ENCODE results near the gene PCF11. TPM values are rescaled to one million over a fixed set of nuclear protein-coding genes. Genes with fewer than 3 reads are reported as not detected.
A peak's percentile ranks its signal among the peaks of the same experiment; 100 is the strongest.

PCF11 gene
- total and polyA plus RNA-seq, 2 of the 13 experiments (the other 11 are each of a cell fraction or from before 2014, with no cell fraction given), result 40.3 to 47.7 TPM

DNA sequence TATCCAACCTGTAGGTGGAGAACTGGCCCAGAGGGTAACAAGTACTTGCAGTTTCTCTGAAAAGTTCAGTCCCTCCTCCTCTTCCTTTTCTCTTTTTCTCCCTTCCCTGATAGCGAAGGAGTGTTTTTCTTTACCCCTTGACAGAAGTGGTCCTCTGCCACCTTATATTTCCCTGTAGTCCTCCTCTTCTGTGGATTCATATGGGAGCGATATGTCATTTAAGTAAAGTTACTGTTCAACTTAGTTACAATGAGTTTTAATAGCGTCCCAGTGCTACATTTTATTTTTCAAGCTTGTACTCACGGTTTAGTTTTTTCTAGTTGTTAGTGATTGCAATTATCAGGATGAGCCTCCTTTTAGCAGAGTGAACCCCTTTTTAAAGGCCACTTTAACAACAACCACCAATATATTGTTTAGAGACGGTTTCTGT is 1.4 kb downstream of the PCF11 start:
- H3K4me3 ChIP-seq (replicated peaks in 1 of 3; ENCODE audit: insufficient read depth in 1 of 3, low read depth in 2 of 3, low read length in 3 of 3), result peak overlapping the region; percentile 79 to 100 (median 93)
- WGBS (ENCODE audit: low lambda C conversion rate), result 0% methylated on average over 5 of the region's 5 CpGs
- in situ Hi-C loops (cut with HindIII; ENCODE audit: extremely low pct_ligation_motif_present, low pct_unique_long_range_greater_than_20kb), result loop anchor here (5.0 kb wide), 1 partner anchor 71 kb away; no protein-coding TSS in a partner anchor
- FAIRE-seq, result no peak
- H2AFZ ChIP-seq (ENCODE audit: low read length), result no peak overlapping the region
- no peak for ATAC-seq
- no TSS peak for BruUV-seq (replicated peaks)
- POLR2A ChIA-PET, result interaction anchor here (1.4 to 2.3 kb wide), 4 partner anchors 35 to 66 kb away, joined by 3 to 12 read pairs (median 11); partner anchors contain the start of gene ANKRD42
- TF ChIP-seq ZNF605 (CRISPR knock-in tag; IDR thresholded peaks at IDR 0.05), result no peak
- no peak for TF ChIP-seq ZNF678 (CRISPR knock-in tag; IDR thresholded peaks at IDR 0.05)
- TF ChIP-seq, protein P1, sequence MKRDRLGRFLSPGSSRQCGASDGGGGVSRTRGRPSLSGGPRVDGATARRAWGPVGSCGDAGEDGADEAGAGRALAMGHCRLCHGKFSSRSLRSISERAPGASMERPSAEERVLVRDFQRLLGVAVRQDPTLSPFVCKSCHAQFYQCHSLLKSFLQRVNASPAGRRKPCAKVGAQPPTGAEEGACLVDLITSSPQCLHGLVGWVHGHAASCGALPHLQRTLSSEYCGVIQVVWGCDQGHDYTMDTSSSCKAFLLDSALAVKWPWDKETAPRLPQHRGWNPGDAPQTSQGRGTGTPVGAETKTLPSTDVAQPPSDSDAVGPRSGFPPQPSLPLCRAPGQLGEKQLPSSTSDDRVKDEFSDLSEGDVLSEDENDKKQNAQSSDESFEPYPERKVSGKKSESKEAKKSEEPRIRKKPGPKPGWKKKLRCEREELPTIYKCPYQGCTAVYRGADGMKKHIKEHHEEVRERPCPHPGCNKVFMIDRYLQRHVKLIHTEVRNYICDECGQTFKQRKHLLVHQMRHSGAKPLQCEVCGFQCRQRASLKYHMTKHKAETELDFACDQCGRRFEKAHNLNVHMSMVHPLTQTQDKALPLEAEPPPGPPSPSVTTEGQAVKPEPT (CRISPR knock-in tag; IDR thresholded peaks at IDR 0.05; ENCODE audit: low read depth), result no peak
- no peak for TF ChIP-seq ZNF501 (CRISPR knock-in tag; IDR thresholded peaks at IDR 0.05)
- TF ChIP-seq, protein P2, sequence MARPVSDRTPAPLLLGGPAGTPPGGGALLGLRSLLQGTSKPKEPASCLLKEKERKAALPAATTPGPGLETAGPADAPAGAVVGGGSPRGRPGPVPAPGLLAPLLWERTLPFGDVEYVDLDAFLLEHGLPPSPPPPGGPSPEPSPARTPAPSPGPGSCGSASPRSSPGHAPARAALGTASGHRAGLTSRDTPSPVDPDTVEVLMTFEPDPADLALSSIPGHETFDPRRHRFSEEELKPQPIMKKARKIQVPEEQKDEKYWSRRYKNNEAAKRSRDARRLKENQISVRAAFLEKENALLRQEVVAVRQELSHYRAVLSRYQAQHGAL (CRISPR knock-in tag; IDR thresholded peaks at IDR 0.05; ENCODE audit: not compliant biosample characterization), result no peak
- no peak for TF ChIP-seq MZF1 (CRISPR knock-in tag; IDR thresholded peaks at IDR 0.05; ENCODE audit: borderline replicate concordance)
- TF ChIP-seq MLLT10 (CRISPR knock-in tag; IDR thresholded peaks at IDR 0.05), result no peak
- TF ChIP-seq ZNF10 (CRISPR knock-in tag; IDR thresholded peaks at IDR 0.05; ENCODE audit: borderline replicate concordance, low read depth), result no peak
- TF ChIP-seq, protein P3, sequence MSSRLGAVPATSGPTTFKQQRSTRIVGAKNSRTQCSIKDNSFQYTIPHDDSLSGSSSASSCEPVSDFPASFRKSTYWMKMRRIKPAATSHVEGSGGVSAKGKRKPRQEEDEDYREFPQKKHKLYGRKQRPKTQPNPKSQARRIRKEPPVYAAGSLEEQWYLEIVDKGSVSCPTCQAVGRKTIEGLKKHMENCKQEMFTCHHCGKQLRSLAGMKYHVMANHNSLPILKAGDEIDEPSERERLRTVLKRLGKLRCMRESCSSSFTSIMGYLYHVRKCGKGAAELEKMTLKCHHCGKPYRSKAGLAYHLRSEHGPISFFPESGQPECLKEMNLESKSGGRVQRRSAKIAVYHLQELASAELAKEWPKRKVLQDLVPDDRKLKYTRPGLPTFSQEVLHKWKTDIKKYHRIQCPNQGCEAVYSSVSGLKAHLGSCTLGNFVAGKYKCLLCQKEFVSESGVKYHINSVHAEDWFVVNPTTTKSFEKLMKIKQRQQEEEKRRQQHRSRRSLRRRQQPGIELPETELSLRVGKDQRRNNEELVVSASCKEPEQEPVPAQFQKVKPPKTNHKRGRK (CRISPR knock-in tag; IDR thresholded peaks at IDR 0.05), result no peak
- TF ChIP-seq NFKBIZ (CRISPR knock-in tag; IDR thresholded peaks at IDR 0.05), result no peak
- TF ChIP-seq XBP1 (CRISPR knock-in tag; IDR thresholded peaks at IDR 0.05), result no peak
- no peak for TF ChIP-seq ZNF761 (CRISPR knock-in tag; conservative IDR thresholded peaks at IDR 0.05)
- H3K36me3 ChIP-seq (replicated peaks in 1 of 2; ENCODE audit: control insufficient read depth in 1 of 2, insufficient read depth in 2 of 2, low read length in 2 of 2), result no peaks in the 10 kb centered on the region; a peak in 2 of 5 replicates
- H3K4me2 ChIP-seq (ENCODE audit: low read depth, low read length), result peak overlapping the region; percentile 83
- no peaks in the 10 kb centered on the region for H3K9me3 ChIP-seq (ENCODE audit: low read length)
- H3K4me1 ChIP-seq (ENCODE audit: insufficient read depth, low read length), result peaks cover 44% of the 10 kb centered on the region
- intact Hi-C loops (cut with micrococcal nuclease; ENCODE audit: unreplicated experiment), result loop anchor here (5.0 kb wide), 1 partner anchor 151 kb away; no protein-coding TSS in a partner anchor
- H3K27me3 ChIP-seq (ENCODE audit: control insufficient read depth in 1 of 2, insufficient read depth in 2 of 2, low read length in 2 of 2), result no peaks in the 10 kb centered on the region; a peak in 1 of 5 replicates
- peaks cover 60% of the 10 kb centered on the region for H3K79me2 ChIP-seq (ENCODE audit: insufficient read depth, low read length)
- peak; percentile 30 for DNase-seq (ENCODE audit: low spot score)
- CTCF ChIA-PET (ENCODE audit: low intra/inter-chr PET ratio, low total read pairs), result no interaction called here
- H3K27ac ChIP-seq (ENCODE audit: extremely low read length, insufficient read depth, low read length), result peak overlapping the region; percentile 94
- peaks cover 33% of the 10 kb centered on the region for H4K20me1 ChIP-seq (ENCODE audit: insufficient read depth, low read length)
- peak overlapping the region; percentile 96 for H3K9ac ChIP-seq (ENCODE audit: insufficient read depth, low read depth, low read length)
